Liver (tissue), 9 donors: Measurements from ENCODE around the gene HSPBAP1. TPM values are rescaled to one million over a fixed set of nuclear protein-coding genes. Genes with fewer than 3 reads are reported as not detected.

Experiments used
- DNase-seq: peaks from one replicate; pipeline ENCODE4 v3.0.0-alpha.2; 2017; ENCODE audit warnings: low spot score
- H3K27ac ChIP-seq, 2 donors: one replicate each; pipeline ENCODE4 v1.7.0; 2013; ENCODE audit warnings: inconsistent platforms in 2 of 2, low read length in 2 of 2, control low read depth in 1 of 2, low read depth in 1 of 2, mild to moderate bottlenecking in 1 of 2
- H3K27me3 ChIP-seq, 4 donors: one replicate each; pipeline versions ENCODE4 v1.6.1 to v1.7.0; 2013; ENCODE audit warnings: low read length in 3 of 4, inconsistent platforms in 1 of 4, mild to moderate bottlenecking in 1 of 4, moderate library complexity in 1 of 4; ENCODE audit not compliant: control insufficient read depth in 4 of 4, insufficient read depth in 4 of 4
- H3K36me3 ChIP-seq, 4 donors: one replicate each; pipeline versions ENCODE4 v1.6.1 to v1.7.0; 2013; ENCODE audit warnings: low read length in 3 of 4, mild to moderate bottlenecking in 3 of 4, low read depth in 1 of 4, moderate library complexity in 1 of 4; ENCODE audit not compliant: control insufficient read depth in 4 of 4, insufficient read depth in 3 of 4
- H3K4me1 ChIP-seq, 4 donors: one replicate each; pipeline versions ENCODE4 v1.6.1 to v1.7.0; 2013; ENCODE audit warnings: low read length in 3 of 4, mild to moderate bottlenecking in 3 of 4, moderate library complexity in 1 of 4; ENCODE audit not compliant: control insufficient read depth in 4 of 4, insufficient read depth in 4 of 4
- H3K4me3 ChIP-seq, 3 donors: one replicate each; pipeline versions ENCODE4 v1.6.1 to v1.7.0; 2013; ENCODE audit warnings: low read length in 3 of 3, control low read depth in 1 of 3, low read depth in 1 of 3, mild to moderate bottlenecking in 1 of 3
- H3K9ac ChIP-seq, 2 donors: one replicate each; pipeline ENCODE4 v1.7.0; 2013; ENCODE audit warnings: low read length in 2 of 2, mild to moderate bottlenecking in 2 of 2, moderate library complexity in 2 of 2, control low read depth in 1 of 2, low read depth in 1 of 2
- H3K9me3 ChIP-seq, 4 donors: one replicate each; pipeline versions ENCODE4 v1.6.1 to v1.7.0; 2013; ENCODE audit warnings: low read length in 3 of 4; ENCODE audit not compliant: control insufficient read depth in 4 of 4
- FOXA1 ChIP-seq: IDR thresholded peaks from 2 replicates; pipeline ENCODE4 v1.6.1; 2016; ENCODE audit warnings: antibody characterized with exemption
- HNF4G ChIP-seq: IDR thresholded peaks from 2 replicates; pipeline ENCODE4 v1.6.1; 2016; ENCODE audit warnings: antibody characterized with exemption
- JUND ChIP-seq, 2 donors: IDR thresholded peaks; 2 replicates each; pipeline ENCODE4 v1.6.1; 2016; ENCODE audit warnings: antibody characterized with exemption in 2 of 2
- REST ChIP-seq: IDR thresholded peaks from 2 replicates; pipeline ENCODE4 v1.6.1; 2016; ENCODE audit warnings: antibody characterized with exemption, mild to moderate bottlenecking
- RXRA ChIP-seq, 2 donors: IDR thresholded peaks; 2 replicates each; pipeline ENCODE4 v1.6.1; 2017 to 2018; ENCODE audit warnings: antibody characterized with exemption in 2 of 2, mild to moderate bottlenecking in 1 of 2
- SP1 ChIP-seq: IDR thresholded peaks from 2 replicates; pipeline ENCODE4 v1.6.1; 2018; ENCODE audit warnings: antibody characterized with exemption, mild to moderate bottlenecking
- YY1 ChIP-seq: IDR thresholded peaks from 2 replicates; pipeline ENCODE4 v1.6.1; 2016; ENCODE audit warnings: antibody characterized with exemption, mild to moderate bottlenecking
- WGBS: extraction: QIAGEN DNeasy Blood & Tissue Kit; methylation state at CpG from one replicate; pipeline ENCODE4 v1.1.7; 2013; 5-methylcytosine and 5-hydroxymethylcytosine counted together
- polyA plus RNA-seq, 2 donors: library from polyadenylated mRNA; stranded (reverse) in 1 of 2; unstranded in 1 of 2; fragments of 200-250 nt in 1 of 2; fragments of >200 nt in 1 of 2; fragmentation: Nextera tagmentation in 1 of 2; extraction: Ambion mirVana in 1 of 2; gene quantifications; one replicate each; pipeline versions ENCODE4 v1.2.1 to v1.2.3, GENCODE V29; 2013 to 2015
- total RNA-seq, 2 donors: library from RNA; depleted of rRNA; stranded (reverse); fragments of >200 nt; gene quantifications; one replicate each; pipeline ENCODE4 v1.2.3, GENCODE V29; 2014
- TF ChIP-seq, protein P1 (sequence below): IDR thresholded peaks from 2 replicates; pipeline ENCODE4 v1.6.1; 2016; ENCODE audit warnings: antibody characterized with exemption
- TF ChIP-seq, protein P2 (sequence below): fragments of 150-350 bp; IDR thresholded peaks from 2 replicates; pipeline ENCODE4 v1.5.1; 2017; ENCODE audit warnings: improper control_type of control experiment, low read depth, low read length; ENCODE audit not compliant: missing input control
- donor health status: healthy.
- donor health status: healthy.
- donor health status: healthy.
- donor health status: healthy.
- donor health status: healthy.

HSPBAP1 gene
- total and polyA plus RNA-seq, 4 donors, result 2.2 to 5.3 (median 3.9) TPM

DNA sequence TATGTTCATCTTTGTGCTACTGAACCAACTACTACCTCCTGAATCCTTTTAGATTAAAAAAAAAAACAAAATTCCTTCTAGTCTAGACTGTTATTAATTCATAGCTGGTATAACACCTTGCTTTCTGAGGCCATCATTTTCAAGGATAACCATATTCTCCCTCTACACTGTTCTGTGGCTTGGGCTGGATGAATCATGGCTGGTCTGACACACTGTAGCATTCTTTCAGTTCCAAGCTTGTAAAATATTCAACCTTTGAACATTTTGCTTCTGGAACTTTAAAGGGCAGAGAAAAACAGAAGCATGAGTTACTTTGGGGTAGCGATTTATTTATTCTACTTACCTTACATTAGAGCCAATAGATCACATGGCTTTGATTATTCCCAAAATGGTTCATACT, 7.6 kb downstream of the HSPBAP1 start:
- Histone ChIP-seq H3K36me3 (no peaks in the 10 kb centered on the region), H3K9me3 (no peaks in the 10 kb centered on the region), H3K27ac (no peak overlapping the region), H3K9ac (no peak overlapping the region), H3K4me1 (no peaks in the 10 kb centered on the region), H3K4me3 (no peak overlapping the region), H3K27me3 (no peaks in the 10 kb centered on the region)
- WGBS, result 82% methylated on average over 1 of the region's 1 CpG
- DNase-seq, result no peak
- TF ChIP-seq HNF4G (no peak), REST (no peak), RXRA (IDR thresholded peaks at IDR 0.05) (no peak), FOXA1 (no peak), SP1 (no peak)
- TF ChIP-seq, protein P1, sequence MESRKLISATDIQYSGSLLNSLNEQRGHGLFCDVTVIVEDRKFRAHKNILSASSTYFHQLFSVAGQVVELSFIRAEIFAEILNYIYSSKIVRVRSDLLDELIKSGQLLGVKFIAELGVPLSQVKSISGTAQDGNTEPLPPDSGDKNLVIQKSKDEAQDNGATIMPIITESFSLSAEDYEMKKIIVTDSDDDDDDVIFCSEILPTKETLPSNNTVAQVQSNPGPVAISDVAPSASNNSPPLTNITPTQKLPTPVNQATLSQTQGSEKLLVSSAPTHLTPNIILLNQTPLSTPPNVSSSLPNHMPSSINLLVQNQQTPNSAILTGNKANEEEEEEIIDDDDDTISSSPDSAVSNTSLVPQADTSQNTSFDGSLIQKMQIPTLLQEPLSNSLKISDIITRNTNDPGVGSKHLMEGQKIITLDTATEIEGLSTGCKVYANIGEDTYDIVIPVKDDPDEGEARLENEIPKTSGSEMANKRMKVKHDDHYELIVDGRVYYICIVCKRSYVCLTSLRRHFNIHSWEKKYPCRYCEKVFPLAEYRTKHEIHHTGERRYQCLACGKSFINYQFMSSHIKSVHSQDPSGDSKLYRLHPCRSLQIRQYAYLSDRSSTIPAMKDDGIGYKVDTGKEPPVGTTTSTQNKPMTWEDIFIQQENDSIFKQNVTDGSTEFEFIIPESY, result no peak

DNA sequence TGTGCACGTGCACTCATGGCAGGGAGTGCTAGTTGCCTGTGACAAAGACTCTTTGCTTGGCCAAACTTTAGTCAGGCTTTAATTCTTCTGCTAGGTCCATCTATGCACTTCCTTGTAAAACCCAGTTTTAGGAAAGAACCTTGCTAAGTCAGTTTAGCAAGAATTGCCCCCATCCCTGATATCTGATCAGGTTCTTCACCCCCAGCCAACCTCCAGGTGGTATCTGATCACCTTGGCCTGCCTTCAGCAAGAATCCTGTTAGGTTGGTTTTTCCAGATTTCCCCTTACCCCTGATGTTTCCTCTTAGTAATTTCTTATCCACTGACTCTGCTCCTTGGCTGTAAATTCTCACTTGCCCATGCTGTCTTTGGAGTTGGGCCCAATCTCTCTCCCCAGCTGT, 8.4 kb downstream of the HSPBAP1 start:
- Histone ChIP-seq H3K9ac (no peak overlapping the region), H3K36me3 (no peaks in the 10 kb centered on the region), H3K27ac (no peak overlapping the region), H3K27me3 (no peaks in the 10 kb centered on the region), H3K4me3 (no peak overlapping the region), H3K4me1 (no peaks in the 10 kb centered on the region), H3K9me3 (no peaks in the 10 kb centered on the region)
- TF ChIP-seq, protein P1, result no peak
- TF ChIP-seq JUND (IDR thresholded peaks at IDR 0.05) (no peak), HNF4G (no peak), YY1 (no peak)
- TF ChIP-seq, protein P2, sequence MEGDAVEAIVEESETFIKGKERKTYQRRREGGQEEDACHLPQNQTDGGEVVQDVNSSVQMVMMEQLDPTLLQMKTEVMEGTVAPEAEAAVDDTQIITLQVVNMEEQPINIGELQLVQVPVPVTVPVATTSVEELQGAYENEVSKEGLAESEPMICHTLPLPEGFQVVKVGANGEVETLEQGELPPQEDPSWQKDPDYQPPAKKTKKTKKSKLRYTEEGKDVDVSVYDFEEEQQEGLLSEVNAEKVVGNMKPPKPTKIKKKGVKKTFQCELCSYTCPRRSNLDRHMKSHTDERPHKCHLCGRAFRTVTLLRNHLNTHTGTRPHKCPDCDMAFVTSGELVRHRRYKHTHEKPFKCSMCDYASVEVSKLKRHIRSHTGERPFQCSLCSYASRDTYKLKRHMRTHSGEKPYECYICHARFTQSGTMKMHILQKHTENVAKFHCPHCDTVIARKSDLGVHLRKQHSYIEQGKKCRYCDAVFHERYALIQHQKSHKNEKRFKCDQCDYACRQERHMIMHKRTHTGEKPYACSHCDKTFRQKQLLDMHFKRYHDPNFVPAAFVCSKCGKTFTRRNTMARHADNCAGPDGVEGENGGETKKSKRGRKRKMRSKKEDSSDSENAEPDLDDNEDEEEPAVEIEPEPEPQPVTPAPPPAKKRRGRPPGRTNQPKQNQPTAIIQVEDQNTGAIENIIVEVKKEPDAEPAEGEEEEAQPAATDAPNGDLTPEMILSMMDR, result no peak
- no peak for DNase-seq
- WGBS, result 92% methylated on average over 1 of the region's 1 CpG
